ENCODE measurements around the gene CCDC148.
"Not testable (repeated sequence)": the region's sequence is repeated elsewhere in the genome, so short reads cannot be mapped to it uniquely, and the experiment has no call there.

GRCh38 chr2:158223066-158223465, 233.5 kb downstream of the CCDC148 start:
- TF ChIP-seq, protein P1, sequence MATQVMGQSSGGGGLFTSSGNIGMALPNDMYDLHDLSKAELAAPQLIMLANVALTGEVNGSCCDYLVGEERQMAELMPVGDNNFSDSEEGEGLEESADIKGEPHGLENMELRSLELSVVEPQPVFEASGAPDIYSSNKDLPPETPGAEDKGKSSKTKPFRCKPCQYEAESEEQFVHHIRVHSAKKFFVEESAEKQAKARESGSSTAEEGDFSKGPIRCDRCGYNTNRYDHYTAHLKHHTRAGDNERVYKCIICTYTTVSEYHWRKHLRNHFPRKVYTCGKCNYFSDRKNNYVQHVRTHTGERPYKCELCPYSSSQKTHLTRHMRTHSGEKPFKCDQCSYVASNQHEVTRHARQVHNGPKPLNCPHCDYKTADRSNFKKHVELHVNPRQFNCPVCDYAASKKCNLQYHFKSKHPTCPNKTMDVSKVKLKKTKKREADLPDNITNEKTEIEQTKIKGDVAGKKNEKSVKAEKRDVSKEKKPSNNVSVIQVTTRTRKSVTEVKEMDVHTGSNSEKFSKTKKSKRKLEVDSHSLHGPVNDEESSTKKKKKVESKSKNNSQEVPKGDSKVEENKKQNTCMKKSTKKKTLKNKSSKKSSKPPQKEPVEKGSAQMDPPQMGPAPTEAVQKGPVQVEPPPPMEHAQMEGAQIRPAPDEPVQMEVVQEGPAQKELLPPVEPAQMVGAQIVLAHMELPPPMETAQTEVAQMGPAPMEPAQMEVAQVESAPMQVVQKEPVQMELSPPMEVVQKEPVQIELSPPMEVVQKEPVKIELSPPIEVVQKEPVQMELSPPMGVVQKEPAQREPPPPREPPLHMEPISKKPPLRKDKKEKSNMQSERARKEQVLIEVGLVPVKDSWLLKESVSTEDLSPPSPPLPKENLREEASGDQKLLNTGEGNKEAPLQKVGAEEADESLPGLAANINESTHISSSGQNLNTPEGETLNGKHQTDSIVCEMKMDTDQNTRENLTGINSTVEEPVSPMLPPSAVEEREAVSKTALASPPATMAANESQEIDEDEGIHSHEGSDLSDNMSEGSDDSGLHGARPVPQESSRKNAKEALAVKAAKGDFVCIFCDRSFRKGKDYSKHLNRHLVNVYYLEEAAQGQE (IDR thresholded peaks at IDR 0.05; ENCODE audit: low read depth, low read length) = not testable (repeated sequence)
- TF ChIP-seq, protein P2, sequence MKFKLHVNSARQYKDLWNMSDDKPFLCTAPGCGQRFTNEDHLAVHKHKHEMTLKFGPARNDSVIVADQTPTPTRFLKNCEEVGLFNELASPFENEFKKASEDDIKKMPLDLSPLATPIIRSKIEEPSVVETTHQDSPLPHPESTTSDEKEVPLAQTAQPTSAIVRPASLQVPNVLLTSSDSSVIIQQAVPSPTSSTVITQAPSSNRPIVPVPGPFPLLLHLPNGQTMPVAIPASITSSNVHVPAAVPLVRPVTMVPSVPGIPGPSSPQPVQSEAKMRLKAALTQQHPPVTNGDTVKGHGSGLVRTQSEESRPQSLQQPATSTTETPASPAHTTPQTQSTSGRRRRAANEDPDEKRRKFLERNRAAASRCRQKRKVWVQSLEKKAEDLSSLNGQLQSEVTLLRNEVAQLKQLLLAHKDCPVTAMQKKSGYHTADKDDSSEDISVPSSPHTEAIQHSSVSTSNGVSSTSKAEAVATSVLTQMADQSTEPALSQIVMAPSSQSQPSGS (IDR thresholded peaks at IDR 0.05; ENCODE audit: low read length) = not testable (repeated sequence)
- TF ChIP-seq, protein P3, sequence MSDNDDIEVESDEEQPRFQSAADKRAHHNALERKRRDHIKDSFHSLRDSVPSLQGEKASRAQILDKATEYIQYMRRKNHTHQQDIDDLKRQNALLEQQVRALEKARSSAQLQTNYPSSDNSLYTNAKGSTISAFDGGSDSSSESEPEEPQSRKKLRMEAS (IDR thresholded peaks at IDR 0.05; ENCODE audit: low read depth, low read length) = not testable (repeated sequence)
- not testable (repeated sequence) for TF ChIP-seq RFX5 (IDR thresholded peaks at IDR 0.05; ENCODE audit: low read depth, low read length); EZH2 (IDR thresholded peaks at IDR 0.05; ENCODE audit: borderline replicate concordance, control insufficient read depth, low read depth, low read length); CTCF (IDR thresholded peaks at IDR 0.05 in 2 of 3, conservative IDR thresholded peaks at IDR 0.05 in 1 of 3; ENCODE audit: control insufficient read depth in 2 of 3, extremely low read depth in 1 of 3, insufficient read depth in 1 of 3, low read depth in 3 of 3, low read length in 3 of 3); EP300 (IDR thresholded peaks at IDR 0.05; ENCODE audit: borderline replicate concordance in 1 of 2, control insufficient read depth in 1 of 2, low read depth in 2 of 2, low read length in 2 of 2)
